Stimulated activated CD8-positive, alpha-beta memory T cell treated with anti-CD3 and anti-CD28 coated beads, Interleukin-15, amount 100 ng/mL, for 1 hour (primary cell): ENCODE data around the gene ZMYM2.

Experiments
- DNase-seq: peaks from one replicate; pipeline ENCODE4 v3.0.0-alpha.2; 2020; ENCODE audit warnings: low read depth

Gene ZMYM2

DNA sequence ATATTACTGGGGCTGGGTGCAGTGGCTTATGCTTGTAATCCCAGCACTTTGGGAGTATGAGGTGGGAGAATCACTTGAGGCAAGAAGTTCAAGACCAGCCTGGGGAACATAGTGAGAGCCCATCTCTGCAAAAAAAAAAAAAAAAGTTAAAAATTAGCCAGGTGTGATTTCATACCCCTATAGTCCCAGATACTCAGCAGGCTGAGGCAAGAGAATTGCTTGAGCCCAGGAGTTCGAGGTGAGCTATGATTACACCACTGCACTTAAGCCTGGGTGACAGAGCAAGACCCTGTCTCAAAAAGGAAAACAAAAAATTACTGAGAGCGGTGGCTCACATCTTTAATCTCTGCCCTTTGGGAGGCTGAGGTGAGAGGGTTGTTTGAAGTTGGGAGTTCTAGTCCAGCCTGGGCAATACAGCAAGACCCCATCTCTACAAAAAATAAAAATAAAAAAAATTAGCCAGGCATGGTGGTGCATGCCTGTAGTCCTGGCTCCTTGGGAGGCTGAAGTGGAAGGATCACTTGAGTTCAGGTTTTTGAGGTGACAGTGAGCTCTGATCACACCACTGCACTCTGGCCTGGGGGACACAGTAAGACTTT lies 87.5 kb downstream of the ZMYM2 start:
- DNase-seq = no peak

DNA sequence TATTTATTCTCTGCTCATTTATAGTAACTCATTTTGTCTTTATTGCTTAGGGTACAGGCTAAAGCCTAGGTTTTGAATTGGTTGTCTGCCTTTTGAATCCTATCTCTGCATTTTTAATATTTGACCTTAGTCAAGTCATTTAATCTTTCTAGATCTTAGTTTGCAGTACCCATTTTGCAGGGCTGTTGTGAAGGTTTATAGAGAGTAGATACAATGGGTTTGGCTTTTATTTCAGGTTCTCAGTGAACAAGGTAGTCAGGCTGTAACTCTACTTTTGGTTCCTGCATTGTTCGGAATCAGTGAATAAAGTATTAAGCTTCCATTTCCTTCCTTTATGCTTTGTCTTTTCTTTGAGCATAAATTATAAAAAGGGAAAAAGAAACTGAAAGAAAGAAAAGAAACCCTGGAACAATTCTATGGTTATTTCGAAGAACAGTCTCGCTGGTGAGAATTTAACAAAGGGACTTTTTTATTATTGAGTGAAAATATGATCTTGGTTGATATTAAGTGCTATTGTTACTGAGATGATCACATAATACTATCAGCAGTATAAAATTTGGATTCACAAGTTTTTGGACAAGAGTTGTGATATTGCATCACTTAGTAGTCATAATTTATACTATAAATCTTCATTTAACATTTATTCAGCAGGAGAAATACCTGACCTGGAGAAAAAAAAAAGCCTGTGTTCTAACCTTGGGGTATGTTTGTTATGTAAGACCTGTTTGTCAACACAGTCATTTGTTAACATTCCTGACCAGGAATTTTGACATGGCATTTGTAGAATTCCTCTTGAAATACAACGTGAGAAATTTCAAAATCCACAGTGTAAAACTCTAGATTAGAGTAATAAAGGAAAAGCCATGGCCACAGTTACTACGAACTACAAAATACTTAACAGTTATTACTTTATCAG lies 91.3 kb downstream of the ZMYM2 start:
- no peak for DNase-seq

DNA sequence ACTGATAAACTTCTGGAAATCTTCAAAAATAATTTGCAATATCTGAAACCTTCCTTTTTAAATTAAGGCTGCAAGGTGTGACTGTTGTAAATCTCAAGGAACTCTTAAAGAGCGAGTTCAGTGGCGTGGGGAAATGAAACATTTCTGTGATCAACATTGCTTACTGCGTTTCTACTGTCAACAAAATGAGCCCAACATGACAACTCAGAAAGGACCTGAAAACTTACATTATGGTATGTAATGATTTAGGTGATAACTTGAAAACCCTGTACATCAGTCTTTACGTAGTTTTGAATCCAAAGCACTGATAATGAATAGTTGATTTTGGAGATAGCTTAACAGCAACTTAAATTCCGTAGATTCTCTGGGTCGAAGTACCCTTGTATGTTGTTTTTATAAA lies 92.8 kb downstream of the ZMYM2 start:
- DNase-seq = no peak

DNA sequence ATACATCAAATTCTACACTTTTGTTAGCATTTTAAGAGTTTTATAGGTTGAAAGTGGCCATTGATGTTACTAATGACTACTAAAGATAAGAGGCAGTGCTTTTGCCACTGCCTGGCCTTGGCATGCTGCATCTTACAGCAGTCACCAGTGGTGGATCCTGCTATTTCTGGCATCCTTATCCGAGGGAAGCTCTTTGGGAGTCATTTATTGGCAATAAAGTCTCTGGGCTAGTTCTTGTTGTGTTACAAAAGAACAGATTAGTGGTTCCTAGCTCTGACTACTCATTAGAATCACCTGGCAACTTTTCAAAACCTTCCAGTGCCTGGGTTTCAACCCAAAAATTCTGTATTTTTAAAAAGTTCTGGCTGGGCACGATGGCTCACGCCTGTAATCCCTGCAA lies 94.5 kb downstream of the ZMYM2 start:
- DNase-seq = no peak

DNA sequence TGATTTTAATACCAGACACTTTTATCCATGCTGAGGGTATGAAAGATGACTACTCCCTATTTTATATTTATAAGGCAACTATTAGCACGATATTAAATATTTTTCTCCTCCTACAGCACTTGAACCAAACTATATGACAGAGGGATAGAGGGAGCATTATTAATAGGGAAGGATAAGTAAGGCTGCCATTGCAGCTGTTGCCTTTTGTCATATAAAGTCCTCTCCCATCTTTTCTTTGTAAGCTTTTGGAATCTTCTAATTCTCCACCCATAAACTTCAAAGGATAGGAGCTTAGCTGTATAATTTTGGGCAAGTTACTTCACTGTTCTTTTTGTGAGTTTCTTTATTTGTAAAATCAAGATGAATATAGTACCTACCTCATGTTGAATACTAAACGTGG lies 95.4 kb downstream of the ZMYM2 start:
- DNase-seq = no peak

DNA sequence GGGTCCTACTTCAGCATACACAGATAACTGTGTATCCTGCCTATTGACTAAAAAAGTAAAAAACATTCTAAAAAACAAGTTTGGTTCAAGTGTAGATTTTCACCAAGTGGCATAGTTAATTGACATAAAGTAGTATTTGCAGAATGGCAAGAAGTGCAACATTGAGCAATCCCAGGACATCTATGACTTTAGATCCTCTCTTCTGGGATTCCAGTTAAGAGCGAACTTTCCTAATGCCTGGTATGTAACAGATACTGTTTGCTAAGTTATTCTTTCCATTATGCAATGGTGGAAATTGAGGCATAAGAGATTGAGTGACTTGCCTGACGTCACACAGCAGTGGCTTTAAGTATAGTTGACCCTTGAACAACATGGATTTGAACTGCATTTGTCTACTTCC lies 96.1 kb downstream of the ZMYM2 start:
- DNase-seq = no peak

DNA sequence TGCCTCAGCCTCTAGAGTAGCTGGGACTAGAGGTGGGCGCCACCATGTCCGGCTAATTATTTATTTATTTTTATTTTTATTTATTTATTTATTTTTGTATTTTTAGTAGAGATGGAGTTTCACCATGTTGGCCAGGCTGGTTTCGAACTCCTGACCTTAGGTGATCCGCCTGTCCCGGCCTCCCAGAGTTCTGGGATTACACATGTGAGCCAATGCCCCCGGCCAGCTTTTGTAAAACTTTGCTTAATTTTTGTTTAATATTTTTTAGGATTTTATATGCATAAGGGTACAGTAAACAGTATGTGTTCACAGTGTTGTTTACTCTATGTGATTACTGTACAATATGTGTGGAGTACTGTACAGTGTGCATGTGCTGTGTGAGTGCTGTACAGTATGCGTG lies 98.7 kb downstream of the ZMYM2 start:
- no peak for DNase-seq

DNA sequence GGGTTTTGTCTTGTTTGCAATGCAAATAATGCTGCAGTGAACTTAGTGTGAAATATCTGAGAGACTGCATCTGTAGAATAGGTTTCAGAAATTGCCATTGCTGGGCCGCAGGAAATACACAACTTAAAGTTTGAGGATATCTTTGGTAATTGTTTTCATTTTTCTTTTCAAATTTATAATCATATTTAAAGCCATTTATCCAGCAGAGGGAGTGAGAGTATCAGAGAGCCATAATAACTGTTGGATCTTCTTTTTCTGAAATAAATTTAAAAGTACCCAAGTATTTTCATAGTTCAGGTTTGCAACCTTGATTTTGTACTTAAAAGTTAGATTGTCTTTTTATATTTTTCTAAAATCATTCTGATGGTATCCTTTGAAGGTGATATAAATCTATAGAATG lies 99.4 kb downstream of the ZMYM2 start:
- no peak for DNase-seq

DNA sequence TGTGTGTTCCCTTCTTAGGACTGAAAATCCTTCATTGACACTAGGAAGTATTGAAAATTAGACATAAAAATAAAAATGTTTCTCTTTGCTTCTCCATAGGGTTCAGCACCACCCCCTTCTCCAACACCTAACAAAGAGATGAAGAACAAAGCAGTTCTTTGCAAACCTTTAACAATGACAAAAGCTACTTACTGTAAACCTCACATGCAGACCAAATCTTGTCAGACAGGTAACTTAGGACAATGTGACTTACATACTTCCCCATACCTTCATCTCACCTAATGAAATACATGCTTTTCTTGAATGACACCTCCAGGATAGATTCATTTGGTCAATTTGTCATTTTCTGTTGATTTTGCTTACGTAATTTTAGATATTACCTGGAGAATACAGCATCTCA lies 99.9 kb downstream of the ZMYM2 start:
- no peak for DNase-seq

DNA sequence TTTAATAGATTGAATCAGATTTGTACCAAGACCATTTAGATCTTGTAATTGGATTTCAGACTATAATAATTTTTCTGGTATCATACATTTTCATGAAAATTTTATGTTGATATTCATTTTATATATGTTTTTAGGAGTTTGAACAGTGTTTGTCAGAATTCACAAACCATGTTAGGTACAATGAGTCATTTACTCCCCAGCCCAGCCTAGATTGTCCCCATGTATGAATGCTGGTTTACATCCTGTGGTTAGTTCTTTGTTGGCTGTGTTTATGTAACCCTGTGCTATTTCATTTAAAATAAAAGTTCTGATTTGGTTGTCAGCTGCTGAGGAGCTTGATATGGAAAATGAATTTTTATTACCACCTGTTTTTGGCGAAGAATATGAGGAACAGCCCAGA lies 105.6 kb downstream of the ZMYM2 start:
- DNase-seq = no peak

DNA sequence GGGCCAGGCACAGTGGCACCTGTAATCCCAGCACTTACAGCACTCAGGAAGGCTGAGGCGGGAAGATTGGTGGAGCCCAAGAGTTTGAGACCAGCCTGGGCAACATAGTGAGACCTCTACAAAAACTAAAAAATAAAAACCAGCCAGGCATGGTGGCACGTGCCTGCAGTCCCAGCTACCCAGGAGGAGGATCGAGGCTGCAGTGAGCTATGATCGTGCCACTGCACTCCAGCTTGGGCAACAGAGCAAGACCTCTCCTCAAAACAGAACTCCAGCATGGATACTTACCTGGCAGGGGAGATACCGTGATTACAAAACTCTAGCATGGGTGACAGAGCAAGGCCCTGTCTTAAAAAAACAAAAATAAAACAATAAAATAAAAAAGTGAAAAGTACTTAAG lies 107.0 kb downstream of the ZMYM2 start:
- DNase-seq = no peak

DNA sequence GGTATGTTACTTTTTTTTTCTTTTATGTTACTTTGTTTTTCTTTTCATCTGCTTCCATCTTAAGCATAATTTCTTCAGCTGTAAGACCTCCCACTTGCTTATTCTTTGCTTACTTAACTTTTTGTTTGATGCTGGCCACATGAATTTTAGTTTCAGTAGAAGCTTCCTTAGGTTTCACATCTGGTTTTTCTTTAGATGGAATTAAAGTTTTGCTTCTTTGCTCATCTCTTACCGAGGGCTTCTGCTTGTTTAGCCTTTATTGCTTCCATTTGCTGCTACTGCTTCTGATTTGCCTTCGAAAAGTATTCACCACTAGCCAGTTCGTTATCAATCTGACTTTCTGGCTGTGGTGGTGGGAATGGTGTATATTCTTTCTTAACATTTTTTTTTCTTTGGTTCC lies 111.4 kb downstream of the ZMYM2 start:
- DNase-seq = no peak

DNA sequence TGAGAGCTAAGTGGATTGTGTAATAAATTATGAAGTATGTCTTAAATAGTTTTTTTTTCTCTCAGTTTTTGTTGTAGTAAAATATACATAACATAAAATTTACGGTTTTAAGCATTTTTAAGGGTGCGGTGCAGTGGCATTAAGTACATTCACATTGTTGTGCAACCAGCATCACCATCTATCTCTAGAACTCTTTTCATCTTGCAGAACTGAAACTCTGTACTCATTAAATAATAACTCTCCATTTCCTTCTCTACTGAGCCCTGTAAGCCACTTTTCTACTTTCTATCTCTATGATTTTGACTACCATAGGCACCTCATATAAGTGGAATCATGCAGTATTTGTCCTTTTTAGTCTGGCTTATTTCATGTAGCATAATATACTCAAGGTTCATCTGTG lies 115.2 kb downstream of the ZMYM2 start:
- DNase-seq = no peak

DNA sequence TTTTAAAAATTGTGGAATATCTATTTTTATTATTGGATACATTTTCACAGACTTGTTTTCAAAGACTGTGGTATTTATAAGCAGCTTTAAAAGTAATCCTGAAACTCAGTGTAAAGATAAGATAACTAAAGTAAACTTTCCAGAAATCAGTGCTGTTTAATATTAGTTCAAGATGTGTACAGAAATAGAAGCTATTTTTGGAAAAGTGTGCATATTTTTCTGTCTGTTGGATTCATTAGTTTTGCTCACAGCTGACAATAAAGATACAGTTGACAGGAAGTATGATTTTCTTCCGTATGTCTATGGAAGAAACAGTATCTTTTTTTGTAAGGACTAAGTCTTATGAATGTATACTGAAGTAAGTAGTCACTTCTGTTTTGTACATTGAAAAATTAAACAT lies 116.4 kb downstream of the ZMYM2 start:
- DNase-seq = no peak

DNA sequence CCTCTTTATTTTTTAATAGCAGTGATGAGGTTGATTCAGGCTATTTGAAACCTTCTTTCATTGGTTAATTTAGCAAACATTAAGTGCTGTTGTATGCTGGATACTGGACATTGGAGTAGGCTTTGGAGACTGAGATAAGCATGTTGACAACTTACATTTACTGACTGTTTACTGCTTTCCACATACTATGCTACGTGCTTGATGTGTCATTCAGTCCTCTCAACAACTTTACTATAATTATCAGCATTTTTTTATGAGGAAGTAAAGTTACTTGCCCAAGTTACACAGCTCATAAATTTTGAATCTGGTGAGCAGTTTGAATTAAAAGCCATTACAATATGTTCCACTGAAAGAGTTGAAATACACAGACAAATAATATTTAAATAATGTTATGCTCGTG lies 118.6 kb downstream of the ZMYM2 start:
- DNase-seq = no peak

DNA sequence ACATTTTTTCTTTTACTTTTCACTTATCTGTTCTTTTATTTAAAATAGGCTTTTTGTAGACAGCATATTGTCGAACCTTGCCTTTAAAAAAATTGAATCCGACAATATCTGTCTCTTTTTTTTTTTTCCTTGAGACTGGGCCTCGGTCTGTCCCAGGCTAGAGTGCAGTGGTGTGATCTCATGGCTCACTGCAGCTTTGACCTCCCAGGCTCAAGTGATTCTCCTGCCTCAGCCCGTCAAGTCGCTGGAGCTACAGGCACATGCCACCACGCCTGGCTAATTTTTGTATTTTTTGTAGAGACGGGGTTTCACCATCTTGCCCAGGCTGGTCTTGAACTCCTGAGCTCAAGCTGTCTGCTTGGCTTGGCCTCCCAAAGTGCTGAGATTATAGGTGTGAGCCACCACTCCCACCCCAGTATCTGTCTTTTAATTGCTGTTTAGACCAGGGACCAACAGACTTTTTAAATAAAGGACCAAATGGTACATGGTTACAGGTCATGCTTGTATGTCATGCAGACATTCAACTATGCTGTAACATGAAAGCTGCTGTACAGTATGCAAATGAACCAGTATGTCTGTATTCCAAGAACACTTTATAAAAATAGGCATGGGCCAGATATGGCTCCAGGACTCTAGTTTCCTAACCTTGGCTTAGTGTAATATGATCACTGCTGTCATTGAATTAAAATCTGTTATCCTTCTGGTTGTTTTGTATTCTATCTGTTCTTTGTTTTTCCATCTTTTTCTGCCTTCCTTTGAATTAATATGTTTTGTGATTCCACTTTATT lies 122.0 kb downstream of the ZMYM2 start:
- no peak for DNase-seq

DNA sequence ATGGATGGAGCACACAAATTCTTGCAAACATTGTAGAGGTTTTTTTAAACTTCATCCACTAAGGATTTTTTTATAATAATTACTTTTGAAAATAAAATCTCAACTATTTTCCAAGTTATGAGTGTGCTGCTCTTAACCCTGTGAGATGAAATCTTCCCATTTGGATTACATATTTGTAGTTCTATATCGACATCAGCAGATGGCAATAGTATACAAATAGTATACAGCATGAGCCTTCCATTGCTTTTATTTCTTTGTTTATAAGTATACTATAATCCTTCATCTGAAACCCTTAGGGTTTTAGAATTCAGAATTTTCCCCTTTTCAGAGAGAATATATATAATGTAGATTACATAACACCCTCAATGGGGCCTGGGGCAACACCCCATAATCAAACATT lies 131.8 kb downstream of the ZMYM2 start:
- no peak for DNase-seq

DNA sequence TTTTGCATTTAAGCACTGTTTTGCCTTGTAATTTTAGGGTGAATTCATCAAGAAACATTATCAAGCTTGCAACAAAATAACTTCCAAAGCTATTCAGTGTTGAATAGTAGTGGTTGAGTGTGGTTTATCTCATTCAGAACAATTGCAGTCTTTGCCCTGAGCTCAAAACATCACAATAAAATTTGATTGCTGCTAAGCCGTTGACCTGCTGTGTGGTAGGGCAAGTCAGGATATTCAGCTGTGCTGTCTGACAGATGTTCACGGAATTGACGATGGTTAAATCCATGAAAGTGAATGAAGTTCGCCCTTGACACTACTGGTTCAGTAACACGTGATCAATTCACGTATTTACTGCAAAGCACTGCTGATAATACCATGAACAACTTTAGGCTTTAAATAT lies 135.4 kb downstream of the ZMYM2 start:
- DNase-seq = no peak

DNA sequence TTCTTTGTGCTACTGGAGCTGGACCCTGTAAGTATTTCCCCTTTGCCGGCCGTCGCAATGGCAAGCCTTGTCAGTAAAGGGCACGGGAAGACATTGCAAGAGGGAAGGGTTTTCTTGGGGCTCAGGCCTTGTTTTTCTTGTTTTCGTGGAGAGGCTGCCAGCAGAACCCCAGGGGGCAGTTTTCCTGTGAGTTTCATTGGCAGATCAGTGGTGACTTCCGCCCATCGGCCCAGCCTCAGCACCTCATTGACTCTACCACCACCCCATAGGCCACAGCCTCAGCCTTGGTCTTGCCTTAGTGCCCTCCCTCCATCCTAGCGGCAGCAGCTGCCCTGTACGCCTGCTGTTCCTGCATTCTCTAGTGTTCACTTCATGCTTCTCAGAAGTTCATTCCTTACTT lies 140.8 kb downstream of the ZMYM2 start:
- DNase-seq = no peak

DNA sequence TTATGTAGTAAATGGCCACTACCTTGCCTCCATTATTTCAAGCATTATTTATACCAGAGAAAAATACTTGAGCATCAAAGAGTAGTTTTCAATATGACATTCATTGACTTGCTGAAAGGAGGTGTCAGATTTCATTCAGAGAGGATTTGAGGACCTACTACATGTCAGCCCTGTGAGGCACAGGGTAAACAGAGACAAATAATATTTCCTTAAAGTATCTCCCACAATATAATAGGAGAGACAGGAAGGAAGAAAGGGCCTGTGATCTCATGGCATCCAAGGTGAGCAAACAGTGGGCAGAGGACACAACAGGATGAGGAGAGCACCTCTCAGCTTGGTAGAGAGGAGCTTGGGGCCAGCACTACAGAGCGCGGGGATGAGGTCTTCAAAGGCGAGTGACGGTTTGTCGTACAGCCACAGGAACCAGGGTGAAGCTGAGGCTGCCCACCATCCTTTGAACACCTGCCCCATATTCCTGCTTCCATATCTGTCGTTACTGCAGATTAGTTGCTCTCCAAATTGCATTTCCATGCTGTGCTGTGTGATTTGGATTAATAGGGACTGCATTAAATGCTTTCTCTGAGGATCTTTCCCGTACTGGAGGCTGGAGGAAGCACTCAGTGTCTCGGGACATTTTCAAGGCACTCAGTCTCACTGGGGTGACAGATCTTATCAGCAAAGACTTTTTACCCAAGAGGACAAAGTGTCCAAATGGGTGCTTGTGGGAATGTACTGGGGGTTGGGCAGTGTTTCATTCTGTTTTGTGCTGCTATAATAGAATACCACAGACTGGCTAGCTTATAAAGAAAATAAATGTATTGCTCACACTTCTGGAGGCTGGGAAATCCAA lies 143.2 kb downstream of the ZMYM2 start:
- DNase-seq = no peak

DNA sequence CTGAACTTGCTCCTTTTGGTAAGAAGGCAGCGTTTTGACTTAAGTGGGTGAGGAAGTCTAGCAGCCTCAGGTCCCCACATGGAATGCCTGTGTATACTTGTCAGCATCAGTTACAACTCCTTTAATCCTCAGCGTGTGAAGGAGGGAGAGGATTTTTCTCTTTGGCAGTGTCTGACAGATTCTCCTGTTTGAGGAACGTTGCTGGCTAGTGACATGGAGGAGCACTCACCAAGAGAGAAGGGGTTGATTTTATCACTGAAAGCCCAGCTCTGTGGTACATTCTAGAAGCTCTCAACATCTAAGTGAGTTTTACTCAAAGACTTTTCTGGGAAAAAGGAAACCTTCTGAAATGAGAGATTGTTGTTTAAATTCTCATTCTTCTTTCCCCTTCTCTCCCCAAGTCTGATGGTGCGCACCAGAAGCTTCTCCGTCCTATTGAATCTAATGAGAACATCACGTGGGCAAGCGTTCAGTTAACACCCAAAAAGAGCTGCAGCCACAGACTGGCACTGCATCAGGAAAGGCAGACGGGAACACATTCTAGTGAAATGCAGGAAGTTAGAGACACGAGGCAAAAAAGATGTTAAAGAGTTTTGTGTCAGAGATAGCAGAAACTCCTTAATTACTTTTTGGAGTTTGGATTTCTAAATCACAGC lies 144.1 kb downstream of the ZMYM2 start:
- no peak for DNase-seq
